Pancreas (tissue), 10 donors: ENCODE measurements around the gene PAX6. TPM values are rescaled to one million over a fixed set of nuclear protein-coding genes. Genes with fewer than 3 reads are reported as not detected.

Experiments used
- ATAC-seq, 4 donors: fragments of 200-7000 bp; cut with Tn5 transposase; one replicate each; pipeline versions ENCODE4 v1.8.0 to v1.9.1; 2020; ENCODE audit warnings: mild to moderate bottlenecking in 4 of 4, moderate library complexity in 4 of 4
- DNase-seq, 6 donors: peaks; one replicate each; pipeline ENCODE4 v3.0.0-alpha.2; 2020
- FAIRE-seq: peaks from 2 replicates; lab custom pipeline; 2012; peaks lifted over from hg19 to GRCh38; lab: Jason Lieb, UNC
- H3K27ac ChIP-seq, 4 donors: fragments of 200-600 bp; sonication (generic); 1 replicate in 3 of 4; 2 replicates in 1 of 4; pipeline versions ENCODE4 v1.5.0 to v1.8.0; 2020
- H3K27me3 ChIP-seq, 4 donors: fragments of 200-600 bp; one replicate each; pipeline ENCODE4 v1.8.0; 2021
- H3K36me3 ChIP-seq, 3 donors: fragments of 200-600 bp; sonication (generic) in 1 of 3; one replicate each; pipeline versions ENCODE4 v1.5.0 to v1.8.0; 2020 to 2021
- H3K4me1 ChIP-seq, 3 donors: fragments of 200-600 bp; one replicate each; pipeline ENCODE4 v1.8.0; 2021
- H3K4me3 ChIP-seq, 4 donors: fragments of 200-600 bp; sonication (generic) in 2 of 4; one replicate each; pipeline versions ENCODE4 v1.5.0 to v1.8.0; 2020 to 2021
- H3K9me3 ChIP-seq, 4 donors: fragments of 200-600 bp; one replicate each; pipeline ENCODE4 v1.8.0; 2021
- WGBS, 2 donors: extraction: QIAGEN DNeasy Blood & Tissue Kit; methylation state at CpG; one replicate each; pipeline ENCODE4 v1.1.7; 2013; 5-methylcytosine and 5-hydroxymethylcytosine counted together
- intact Hi-C, 3 donors: fragments of 100-400 bp; cut with DNase I; formaldehyde crosslinking; loops; one replicate each; pipeline versions ENCODE4 v1.11.1 to v1.14.2; 2022
- polyA plus RNA-seq, 2 donors: library from polyadenylated mRNA; stranded (reverse); fragments of 200-250 nt; gene quantifications; one replicate each; pipeline ENCODE4 v1.2.3, GENCODE V29; 2013
- total RNA-seq, 6 donors: library from RNA; stranded (reverse); fragmentation: NEBNext Ultra II Directional in 4 of 6; extraction: Animal tissue kit (Norgen Biotek cat#: 25700) in 4 of 6; gene quantifications; one replicate each; pipeline versions ENCODE4 v1.2.1 to v1.2.4, GENCODE V29; 2021 to 2023
- TF ChIP-seq, protein P1 (sequence below), 4 donors: fragments of 200-600 bp; sonication (generic) in 3 of 4; IDR thresholded peaks; one replicate each; pipeline versions ENCODE4 v1.5.0 to v1.8.0; 2021; ENCODE audit warnings: antibody characterized with exemption in 4 of 4
- donor health status: healthy with polysubstance abuse.
- donor health status: DM: no; HTN: no; CAD: no; lungs with moderate emphysema.
- donor health status: DM: no; HTN: no; CAD: no.
- donor health status: control.
- donor health status: control.
- donor health status: Bipolar disorder and iron deficiency.
- donor health status: DM: yes; HTN: yes; CAD: no.
- donor health status: DM: no; HTN: no; CAD: no.
- donor health status: DM: no; HTN: no; CAD: no.
- donor health status: DM: yes; HTN: yes; CAD: no.

Gene PAX6
- total and polyA plus RNA-seq, 8 donors: 2.0 to 75.0 (median 9.3) TPM

DNA sequence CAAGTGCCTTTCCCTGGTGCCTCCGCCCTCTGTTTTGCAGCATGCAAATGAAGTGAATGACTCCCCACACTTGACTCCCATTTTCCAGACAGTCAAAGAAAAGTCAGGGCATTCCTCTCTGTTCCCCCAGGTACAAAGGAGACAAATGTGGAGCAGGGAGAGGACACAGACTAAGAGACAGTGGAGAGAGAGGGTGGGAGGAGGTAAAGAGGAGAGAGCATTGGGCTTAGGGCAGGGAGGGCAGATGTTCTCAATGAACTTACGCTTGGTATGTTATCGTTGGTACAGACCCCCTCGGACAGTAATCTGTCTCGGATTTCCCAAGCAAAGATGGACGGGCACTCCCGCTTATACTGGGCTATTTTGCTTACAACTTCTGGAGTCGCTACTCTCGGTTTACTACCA lies 9.8 kb downstream of the PAX6 start:
- Histone ChIP-seq H3K4me1 (peaks cover 0 to 15% (median 0%) of the 10 kb centered on the region in 3 donors), H3K4me3 (no peak overlapping the region), H3K36me3 (no peaks in the 10 kb centered on the region), H3K9me3 (no peaks in the 10 kb centered on the region), H3K27ac (peak overlapping the region in 1 of 4 donors; percentile 5), H3K27me3 (peaks cover 10 to 74% (median 26%) of the 10 kb centered on the region in 4 donors)
- 14 to 17% methylated on average over 8 to 9 of the region's 9 CpGs for WGBS, 2 donors
- intact Hi-C loops: loop anchor here in 1 of 3 donors (10.0 kb wide), 1 partner anchor 56 kb away; no protein-coding TSS in a partner anchor
- FAIRE-seq (no peak), ATAC-seq (no peak), DNase-seq (no peak)
- TF ChIP-seq, protein P1, sequence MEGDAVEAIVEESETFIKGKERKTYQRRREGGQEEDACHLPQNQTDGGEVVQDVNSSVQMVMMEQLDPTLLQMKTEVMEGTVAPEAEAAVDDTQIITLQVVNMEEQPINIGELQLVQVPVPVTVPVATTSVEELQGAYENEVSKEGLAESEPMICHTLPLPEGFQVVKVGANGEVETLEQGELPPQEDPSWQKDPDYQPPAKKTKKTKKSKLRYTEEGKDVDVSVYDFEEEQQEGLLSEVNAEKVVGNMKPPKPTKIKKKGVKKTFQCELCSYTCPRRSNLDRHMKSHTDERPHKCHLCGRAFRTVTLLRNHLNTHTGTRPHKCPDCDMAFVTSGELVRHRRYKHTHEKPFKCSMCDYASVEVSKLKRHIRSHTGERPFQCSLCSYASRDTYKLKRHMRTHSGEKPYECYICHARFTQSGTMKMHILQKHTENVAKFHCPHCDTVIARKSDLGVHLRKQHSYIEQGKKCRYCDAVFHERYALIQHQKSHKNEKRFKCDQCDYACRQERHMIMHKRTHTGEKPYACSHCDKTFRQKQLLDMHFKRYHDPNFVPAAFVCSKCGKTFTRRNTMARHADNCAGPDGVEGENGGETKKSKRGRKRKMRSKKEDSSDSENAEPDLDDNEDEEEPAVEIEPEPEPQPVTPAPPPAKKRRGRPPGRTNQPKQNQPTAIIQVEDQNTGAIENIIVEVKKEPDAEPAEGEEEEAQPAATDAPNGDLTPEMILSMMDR (IDR thresholded peaks at IDR 0.05): no peak

DNA sequence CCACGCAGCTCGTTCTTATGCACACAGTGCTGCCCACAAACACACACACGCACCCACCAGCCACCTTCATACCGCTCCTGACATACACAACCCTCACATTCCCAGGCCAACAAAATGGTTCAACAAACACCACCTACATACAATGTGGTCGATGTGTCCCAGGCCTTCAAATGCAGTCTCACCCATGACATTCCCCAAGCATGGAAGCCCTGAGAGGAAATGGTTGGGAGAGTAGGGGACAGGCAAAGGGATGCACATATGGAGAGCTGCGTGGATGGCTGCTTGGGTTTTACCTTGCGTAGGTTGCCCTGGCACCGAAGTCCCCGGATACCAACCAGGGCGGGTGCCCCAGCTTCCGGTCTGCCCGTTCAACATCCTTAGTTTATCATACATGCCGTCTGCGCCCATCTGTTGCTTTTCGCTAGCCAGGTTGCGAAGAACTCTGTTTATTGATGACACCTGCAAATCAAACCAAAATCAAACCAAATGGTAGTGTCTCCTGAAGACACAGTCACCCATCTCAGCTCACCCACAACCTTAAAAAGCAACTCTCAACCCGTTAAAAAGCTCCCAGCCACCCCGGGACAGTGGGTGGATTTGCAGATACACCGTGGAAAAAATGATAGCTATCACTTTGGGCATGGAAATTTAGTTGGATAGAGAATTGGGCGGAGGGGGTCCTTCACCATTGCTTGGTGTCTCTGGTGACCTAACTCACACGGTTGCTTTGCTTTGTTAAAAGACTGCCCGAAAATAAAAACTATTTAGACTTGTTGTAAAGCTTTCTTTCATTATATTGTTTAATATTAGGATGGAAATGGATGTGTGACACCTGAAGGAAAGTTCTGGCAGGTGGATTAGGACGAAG lies 10.5 kb downstream of the PAX6 start:
- WGBS, 2 donors: 9 to 12% methylated on average over 23 of the region's 23 CpGs
- Histone ChIP-seq H3K9me3 (no peaks in the 10 kb centered on the region), H3K4me1 (peaks cover 0 to 15% (median 0%) of the 10 kb centered on the region in 3 donors), H3K27ac (peak overlapping the region in 1 of 4 donors; percentile 8), H3K27me3 (peaks cover 10 to 67% (median 24%) of the 10 kb centered on the region in 4 donors), H3K4me3 (no peak overlapping the region), H3K36me3 (no peaks in the 10 kb centered on the region)
- FAIRE-seq (no peak), ATAC-seq (no peak), DNase-seq (no peak)
- intact Hi-C loops: loop anchor here in 1 of 3 donors (10.0 kb wide), 1 partner anchor 56 kb away; no protein-coding TSS in a partner anchor
- TF ChIP-seq, protein P1 (IDR thresholded peaks at IDR 0.05): no peak

DNA sequence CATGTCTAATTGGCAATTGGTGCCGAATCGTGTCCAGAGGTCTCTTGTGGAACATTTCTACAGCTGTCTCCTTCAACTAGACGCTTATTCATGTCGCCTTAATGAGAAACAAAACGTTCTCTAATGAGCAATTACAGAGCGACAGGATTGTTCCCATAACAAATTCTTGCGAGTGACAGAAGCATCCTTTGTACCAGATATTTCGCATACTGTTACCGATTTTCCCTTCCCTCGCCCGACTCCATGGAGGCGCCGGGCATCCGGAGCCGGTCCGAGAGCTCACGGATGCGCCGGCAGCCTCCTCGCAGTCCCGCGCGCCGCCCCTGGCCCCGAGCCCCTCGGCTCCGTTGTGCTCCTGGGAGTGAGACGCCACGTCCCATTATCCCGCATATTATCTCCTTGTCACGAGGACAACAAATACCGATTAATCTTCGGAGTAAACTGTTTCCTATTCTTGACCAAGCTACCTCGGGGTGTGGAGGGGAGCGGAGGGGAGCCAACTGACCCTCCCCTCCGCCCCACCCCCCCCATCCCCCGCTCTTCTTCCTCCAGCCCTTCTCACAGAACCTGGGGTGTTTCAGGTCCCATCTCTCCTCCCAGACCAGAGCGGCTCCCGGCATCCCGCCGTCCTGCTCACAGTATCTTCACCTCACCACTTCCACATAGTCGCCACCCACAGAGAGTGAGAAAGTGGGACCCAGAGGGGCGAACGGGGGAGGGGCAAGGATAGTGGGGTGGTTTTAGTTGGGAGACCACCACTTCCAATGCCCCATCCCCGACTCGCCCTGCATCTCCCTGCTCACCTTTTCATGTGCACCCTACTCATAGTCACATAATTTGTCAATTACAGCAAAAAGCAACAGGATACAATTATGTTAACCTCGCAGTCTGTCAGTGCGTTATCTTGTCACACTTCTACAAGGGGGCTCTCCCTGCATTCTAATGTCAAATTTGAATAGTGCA lies 11.4 kb downstream of the PAX6 start:
- ATAC-seq (no peak), DNase-seq (no peak), FAIRE-seq (no peak)
- Histone ChIP-seq H3K9me3 (no peaks in the 10 kb centered on the region), H3K36me3 (no peaks in the 10 kb centered on the region), H3K4me1 (peaks cover 0 to 8% (median 0%) of the 10 kb centered on the region in 3 donors), H3K27me3 (peaks cover 8 to 58% (median 22%) of the 10 kb centered on the region in 4 donors), H3K4me3 (peak overlapping the region in 1 of 4 donors; percentile 22), H3K27ac (peak overlapping the region in 1 of 4 donors; percentile 8)
- WGBS, 2 donors: 6 to 7% methylated on average over 42 to 48 of the region's 48 CpGs
- TF ChIP-seq, protein P1 (IDR thresholded peaks at IDR 0.05): no peak
- intact Hi-C loops: loop anchor here in 1 of 3 donors (10.0 kb wide), 1 partner anchor 55 kb away; no protein-coding TSS in a partner anchor

DNA sequence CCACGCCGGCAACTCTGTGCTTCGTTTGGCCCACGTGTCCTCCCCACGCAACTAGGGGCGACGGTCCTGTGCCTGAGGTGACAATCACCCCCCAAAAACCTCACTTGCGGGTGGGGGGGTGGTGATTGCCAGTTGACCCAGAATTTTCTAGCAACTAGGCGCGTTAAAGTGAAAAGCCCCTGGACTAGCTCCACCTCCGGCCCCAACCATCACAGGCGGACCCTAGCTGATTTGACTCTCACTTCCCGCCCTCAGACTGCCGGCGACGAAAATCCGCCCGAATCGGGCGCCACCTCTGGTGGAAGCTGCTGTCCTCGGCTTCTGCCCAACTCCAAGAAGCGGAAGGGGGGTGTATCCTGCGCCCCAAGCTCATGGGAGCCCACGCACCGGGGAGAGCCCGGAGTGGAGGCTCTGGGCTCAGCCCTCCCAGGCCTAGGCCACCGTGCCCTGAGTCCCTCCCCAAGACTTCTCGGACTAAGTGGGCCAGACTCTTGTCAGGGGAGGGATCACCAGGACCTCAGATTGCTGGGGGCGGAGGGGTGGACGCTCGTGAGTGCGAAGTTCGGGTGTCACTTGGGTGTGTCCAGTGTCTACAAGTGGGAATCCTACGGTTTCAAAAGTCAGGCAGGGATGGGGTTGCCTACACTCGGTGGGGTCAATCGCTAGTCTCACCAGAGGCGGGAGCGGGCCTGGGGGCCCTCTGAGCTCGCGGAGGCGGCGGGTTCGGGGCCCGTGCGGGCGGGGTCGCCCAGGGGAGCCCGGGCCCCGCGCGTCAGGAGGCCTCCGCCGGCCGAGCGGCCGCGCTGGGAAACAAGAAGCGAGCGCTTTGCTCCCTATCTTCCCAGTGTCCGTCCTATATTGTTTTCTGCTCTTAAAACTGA lies 12.3 kb downstream of the PAX6 start:
- no peak for DNase-seq
- 7 to 8% methylated on average over 60 of the region's 60 CpGs for WGBS, 2 donors
- no peak overlapping the region for H3K27ac ChIP-seq

More for the DNA sequence above, 12.3 kb downstream of the PAX6 start:
- no peaks in the 10 kb centered on the region for H3K36me3 ChIP-seq
- H3K9me3 ChIP-seq: no peaks in the 10 kb centered on the region
- intact Hi-C loops: no loop called here
- H3K4me3 ChIP-seq: peak overlapping the region in 1 of 4 donors; percentile 22
- TF ChIP-seq, protein P1 (IDR thresholded peaks at IDR 0.05): no peak
- FAIRE-seq (no peak), ATAC-seq (peak; percentile 17 to 42 (median 36))
- H3K4me1 ChIP-seq: peaks cover 0 to 5% (median 0%) of the 10 kb centered on the region in 3 donors
- peaks cover 0 to 49% (median 19%) of the 10 kb centered on the region in 4 donors for H3K27me3 ChIP-seq
